ENCODE data around the gene DYRK2.

The DYRK2 gene

GRCh38 chr12:67674417-67674816 lies 25.9 kb downstream of the DYRK2 start:
- no peak for DNase-seq (ENCODE audit: low read depth)
- H3K4me3 ChIP-seq (ENCODE audit: low read depth, low read length), result no peak overlapping the region
- no peak for TF ChIP-seq CTCF (IDR thresholded peaks at IDR 0.05; ENCODE audit: low read depth, low read length, missing control alignments)

- no peak for DNase-seq (ENCODE audit: low read depth)
- no peak for TF ChIP-seq CTCF (IDR thresholded peaks at IDR 0.05; ENCODE audit: low read depth, low read length, missing control alignments)
- no peak overlapping the region for H3K4me3 ChIP-seq (ENCODE audit: low read depth, low read length)
Observed at GRCh38 chr12:67676624-67677023, 28.1 kb downstream of the DYRK2 start.

- no peak overlapping the region for H3K4me3 ChIP-seq (ENCODE audit: low read depth, low read length)
- no peak for DNase-seq (ENCODE audit: low read depth)
- no peak for TF ChIP-seq CTCF (IDR thresholded peaks at IDR 0.05; ENCODE audit: low read depth, low read length, missing control alignments)
Observed at GRCh38 chr12:67677166-67677565, 28.6 kb downstream of the DYRK2 start.

GRCh38 chr12:67681105-67681778 lies 32.7 kb downstream of the DYRK2 start:
- no peak for DNase-seq (ENCODE audit: low read depth)
- TF ChIP-seq CTCF (IDR thresholded peaks at IDR 0.05; ENCODE audit: low read depth, low read length, missing control alignments), result no peak
- no peak overlapping the region for H3K4me3 ChIP-seq (ENCODE audit: low read depth, low read length)

- DNase-seq (ENCODE audit: low read depth), result no peak
- H3K4me3 ChIP-seq (ENCODE audit: low read depth, low read length), result no peak overlapping the region
- TF ChIP-seq CTCF (IDR thresholded peaks at IDR 0.05; ENCODE audit: low read depth, low read length, missing control alignments), result no peak
Observed at GRCh38 chr12:67681941-67682620, 33.5 kb downstream of the DYRK2 start.

GRCh38 chr12:67689385-67689784 lies 40.8 kb downstream of the DYRK2 start:
- no peak for TF ChIP-seq CTCF (IDR thresholded peaks at IDR 0.05; ENCODE audit: low read depth, low read length, missing control alignments)
- no peak for DNase-seq (ENCODE audit: low read depth)
- H3K4me3 ChIP-seq (ENCODE audit: low read depth, low read length), result no peak overlapping the region

- no peak for DNase-seq (ENCODE audit: low read depth)
- no peak overlapping the region for H3K4me3 ChIP-seq (ENCODE audit: low read depth, low read length)
- no peak for TF ChIP-seq CTCF (IDR thresholded peaks at IDR 0.05; ENCODE audit: low read depth, low read length, missing control alignments)
Observed at GRCh38 chr12:67690656-67691055, 42.1 kb downstream of the DYRK2 start.

Measured in GM12864 (cell line).